HG03196 (cell line): Measurements from ENCODE around the gene EBF3.

ENCODE experiments used
- ATAC-seq: cut with Tn5 transposase; IDR thresholded peaks from one replicate; pipeline ENCODE4 v1.9.1; 2021; ENCODE audit not compliant: unreplicated experiment

EBF3 gene

GRCh38 chr10:129857242-129857960 lies 106.7 kb downstream of the EBF3 start:
- ATAC-seq: no peak

DNA sequence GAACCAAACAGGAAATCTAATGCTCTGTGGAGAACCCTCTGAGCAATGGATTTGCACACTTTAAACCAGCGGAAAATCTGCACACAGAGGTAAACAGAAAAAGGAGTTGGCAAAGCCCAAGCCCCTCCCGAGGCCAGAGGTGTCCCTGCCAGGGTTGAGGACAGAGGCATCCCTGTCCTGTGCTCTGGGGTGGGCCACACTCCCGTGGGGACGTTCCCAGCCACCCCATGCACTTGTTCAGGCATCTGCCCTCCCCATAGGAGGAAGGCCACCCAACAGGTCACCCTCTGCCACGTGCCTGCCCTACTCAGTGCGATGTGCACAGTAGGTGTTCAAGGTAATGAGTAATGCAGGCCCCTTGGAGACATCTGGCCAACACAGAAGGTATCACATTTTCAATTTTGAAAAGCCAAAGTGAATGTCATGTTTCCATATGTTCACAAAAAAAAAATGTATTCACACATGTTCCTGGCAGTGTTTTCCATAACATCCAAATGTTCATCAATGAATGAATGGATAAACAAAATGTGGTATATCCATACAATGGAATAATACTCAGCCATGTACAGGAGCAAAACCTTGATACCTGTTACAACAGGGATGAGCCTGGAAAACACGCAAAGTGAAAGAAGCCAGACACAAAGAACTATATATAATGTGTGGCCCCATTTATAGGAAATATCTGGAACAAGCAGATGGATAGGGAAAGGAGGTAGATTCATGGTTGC lies 108.1 kb downstream of the EBF3 start:
- ATAC-seq: no peak

DNA sequence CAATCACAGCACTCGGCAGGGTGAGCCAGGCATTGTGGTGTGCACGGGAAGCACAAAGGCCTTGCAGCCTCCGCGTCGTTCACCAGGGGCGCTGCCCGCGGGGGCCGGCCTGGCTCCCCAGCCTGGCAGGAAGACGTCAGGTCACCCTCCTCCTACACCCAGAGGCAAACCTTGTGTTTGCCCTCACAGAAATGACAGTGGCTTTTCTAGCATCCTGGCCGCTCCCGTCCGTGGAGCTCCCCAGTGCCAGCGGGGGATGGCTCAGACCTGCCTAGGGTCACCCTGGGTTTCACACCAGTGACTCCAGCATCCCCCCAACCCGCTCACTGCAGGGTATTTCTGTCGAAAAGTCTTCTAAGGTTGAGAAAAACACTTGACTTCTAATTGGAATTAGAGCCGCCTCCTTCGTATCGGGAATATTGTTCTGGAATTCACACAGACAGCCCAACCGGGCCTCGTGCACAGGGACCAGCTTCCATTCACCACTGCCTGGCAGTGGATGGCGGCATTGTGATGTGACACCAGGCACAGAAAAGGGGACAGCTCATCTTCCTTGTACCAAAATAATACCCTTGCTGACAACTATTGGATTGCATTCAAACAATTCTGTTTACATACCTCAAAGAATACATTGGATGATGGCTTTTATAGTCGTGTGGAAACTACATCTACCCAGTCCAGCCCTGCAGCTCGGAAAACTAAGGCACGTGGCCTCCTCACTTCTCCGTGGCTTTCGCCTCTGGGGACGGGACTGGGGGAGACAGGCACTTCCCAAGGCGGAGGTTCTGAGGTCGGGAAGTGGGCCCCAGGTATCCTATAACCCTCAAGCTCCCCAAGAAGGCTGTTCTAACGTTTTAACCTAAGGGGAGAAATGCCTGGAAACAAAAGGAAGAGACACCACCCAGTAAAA lies 109.0 kb downstream of the EBF3 start:
- ATAC-seq: no peak

DNA sequence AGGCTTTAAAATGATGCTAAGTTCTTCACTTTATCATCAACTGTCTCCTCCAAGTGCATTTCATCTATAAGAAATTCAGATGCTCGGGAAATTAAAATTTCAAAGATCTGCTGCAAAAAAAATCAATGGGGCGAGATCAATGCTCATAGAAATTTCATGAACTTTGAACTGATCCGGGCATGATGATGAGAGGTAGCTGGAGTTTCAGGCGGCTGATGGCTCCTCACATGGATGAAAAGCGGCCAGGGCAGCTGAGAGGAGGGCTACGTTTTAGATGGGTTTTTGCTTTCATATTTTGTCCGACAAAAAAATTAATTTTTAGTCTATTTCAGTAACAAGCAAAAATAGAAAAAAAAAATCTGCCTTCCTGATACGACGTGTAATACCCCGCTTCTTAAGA lies 109.9 kb downstream of the EBF3 start:
- ATAC-seq: no peak

DNA sequence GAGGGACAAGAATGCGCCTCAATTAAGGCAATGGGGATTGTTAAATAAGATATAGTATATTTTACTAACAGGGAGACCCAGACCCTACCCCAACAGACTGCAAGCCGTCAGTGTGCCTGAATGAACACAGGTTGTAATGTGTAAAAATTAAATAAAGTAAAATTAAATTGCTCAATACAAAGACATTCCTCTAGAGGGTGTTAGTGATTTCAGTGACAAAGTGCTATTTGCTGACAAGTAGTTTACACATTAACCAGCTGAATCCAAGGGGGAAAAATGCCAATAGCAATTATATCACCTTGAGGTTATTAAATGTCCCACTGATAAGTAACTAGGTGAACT lies 110.5 kb downstream of the EBF3 start:
- ATAC-seq: no peak

DNA sequence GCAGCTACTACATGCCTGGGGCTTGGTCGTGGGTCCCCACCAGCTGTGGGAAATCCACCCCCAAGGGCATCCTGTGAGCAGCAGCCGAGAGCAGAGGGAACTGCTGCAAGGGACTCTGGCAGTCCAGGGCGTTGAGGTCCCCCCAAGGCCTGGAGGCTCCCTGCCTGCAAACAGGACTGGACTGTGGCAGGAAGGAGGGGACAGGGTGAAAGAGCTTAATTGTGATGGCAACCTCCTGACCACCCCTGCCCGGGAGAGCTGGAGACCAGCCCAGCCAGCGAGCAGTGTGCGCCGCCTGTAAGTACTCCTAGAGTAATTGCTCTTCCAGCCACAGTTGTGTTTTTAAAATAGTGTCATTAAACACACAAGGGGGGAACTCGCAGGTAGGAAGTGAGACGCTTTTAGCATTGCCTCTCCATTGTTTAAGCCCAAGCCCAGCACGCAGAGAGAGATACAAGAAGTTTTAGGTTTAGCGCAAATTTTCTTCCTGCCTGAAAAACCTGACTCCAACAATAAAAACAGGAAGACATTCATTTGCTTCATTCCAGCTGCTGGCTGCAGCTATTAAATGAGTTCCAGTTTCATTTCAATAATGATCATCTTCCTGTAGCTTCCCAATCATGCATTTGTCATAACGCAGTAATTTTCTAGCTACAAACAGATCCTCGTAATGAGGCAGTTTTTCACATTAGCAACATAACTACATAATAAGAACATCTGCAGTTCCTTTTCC lies 111.1 kb downstream of the EBF3 start:
- no peak for ATAC-seq

DNA sequence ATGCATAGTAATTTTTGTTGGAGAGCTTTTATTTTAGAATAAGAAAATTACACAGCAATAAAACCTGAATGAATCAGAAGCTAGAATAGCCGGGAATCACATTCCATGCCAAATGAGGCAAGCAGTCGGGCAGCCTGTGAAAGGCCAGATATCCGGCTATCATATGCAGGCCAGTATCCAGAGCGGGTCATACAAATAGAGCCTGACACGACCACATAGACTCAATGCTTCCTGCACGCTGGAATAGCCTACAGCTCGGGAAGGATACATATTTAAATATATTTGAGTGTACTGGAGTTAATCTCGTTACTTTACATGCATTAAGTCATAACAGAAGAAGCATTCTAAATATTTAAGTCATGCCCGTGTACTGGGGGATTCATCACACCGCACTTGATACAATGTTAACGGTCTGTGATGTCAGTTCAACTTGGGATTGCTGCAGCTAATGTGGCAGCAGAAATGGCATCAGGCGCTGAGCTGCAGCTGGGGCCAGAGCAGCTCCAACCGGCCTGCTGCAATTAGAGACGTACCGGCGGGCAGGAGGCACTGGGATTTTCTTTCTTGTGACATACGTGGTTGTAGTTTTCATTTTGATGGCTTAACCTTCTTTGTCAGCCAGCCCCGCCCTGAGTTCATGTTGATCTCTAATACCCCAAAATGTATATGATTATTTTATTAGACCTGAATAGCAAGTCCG lies 112.0 kb downstream of the EBF3 start:
- no peak for ATAC-seq

GRCh38 chr10:129850790-129851189 lies 113.3 kb downstream of the EBF3 start:
- no peak for ATAC-seq

GRCh38 chr10:129850316-129850715 lies 113.8 kb downstream of the EBF3 start:
- ATAC-seq: no peak

- ATAC-seq: no peak
Observed at GRCh38 chr10:129849853-129850252, 114.2 kb downstream of the EBF3 start.

DNA sequence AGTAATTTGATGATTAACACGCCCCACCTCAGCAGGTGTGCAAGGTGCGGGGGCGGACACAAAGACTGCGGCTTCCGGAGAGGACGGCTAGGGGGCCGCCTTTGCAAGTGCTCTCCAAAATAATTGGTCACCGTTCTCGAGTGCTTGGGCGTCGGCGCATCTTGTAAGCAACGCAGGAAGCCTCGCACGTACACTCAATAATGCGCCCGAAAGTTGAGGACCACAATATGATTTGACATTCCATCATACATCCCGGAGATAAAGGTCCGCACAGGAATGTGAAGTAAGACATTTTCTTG lies 114.7 kb downstream of the EBF3 start:
- ATAC-seq: no peak

GRCh38 chr10:129848696-129849451 lies 115.2 kb downstream of the EBF3 start:
- ATAC-seq: no peak

DNA sequence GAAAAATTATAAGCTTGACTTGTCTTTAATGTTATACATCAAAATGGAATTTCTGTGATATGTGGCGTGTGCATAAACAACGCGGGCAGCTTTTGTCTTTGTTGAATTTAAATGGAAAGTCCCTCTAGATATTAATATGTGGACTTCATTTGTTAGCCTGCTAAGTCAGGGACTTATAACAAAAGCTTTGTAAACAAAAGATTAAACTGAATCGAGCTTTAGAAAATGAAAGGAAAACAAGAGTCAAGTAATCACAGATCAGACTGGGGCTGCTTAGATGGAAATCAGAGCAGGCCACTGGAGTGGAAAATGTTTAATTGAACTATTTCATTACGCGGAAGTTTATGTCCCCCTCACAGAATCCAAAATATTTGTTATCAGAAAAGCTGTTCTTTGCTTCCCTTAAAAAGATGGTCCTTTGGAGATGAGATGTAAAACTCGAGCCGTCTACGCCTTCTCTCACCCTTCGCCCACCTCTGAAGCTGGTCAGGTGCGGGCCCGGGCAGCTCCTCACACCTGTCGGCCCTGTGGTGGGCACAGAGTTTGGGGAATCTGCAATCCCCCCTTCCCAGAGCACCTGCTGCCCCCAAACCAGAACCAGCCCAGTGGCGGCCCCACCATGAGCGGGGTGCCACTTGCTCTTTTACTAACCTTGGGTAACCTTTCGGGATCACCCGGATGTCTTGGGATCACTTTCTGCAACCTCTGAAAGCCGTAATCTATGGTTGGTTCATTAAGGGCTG lies 116.2 kb downstream of the EBF3 start:
- no peak for ATAC-seq

DNA sequence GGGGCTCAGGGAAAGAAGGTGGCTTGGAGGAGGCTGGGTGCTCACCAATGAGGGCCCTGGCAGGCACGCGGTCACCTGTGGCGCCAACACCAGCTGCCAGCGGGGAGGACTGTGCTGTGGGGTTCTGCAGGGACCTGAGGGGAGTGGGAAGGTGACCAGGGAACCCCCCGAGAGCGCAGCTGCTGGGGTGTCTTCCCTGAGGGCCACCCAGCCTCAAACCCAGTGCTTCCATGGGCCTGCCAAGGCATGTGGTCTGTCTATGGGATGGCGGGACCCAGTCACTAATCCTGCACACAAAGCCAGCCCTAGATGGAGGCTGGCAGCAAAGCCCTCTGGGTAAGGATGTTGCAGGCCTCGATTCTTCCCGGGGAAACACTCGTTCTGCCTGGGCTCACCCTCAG lies 117.1 kb downstream of the EBF3 start:
- ATAC-seq: no peak

DNA sequence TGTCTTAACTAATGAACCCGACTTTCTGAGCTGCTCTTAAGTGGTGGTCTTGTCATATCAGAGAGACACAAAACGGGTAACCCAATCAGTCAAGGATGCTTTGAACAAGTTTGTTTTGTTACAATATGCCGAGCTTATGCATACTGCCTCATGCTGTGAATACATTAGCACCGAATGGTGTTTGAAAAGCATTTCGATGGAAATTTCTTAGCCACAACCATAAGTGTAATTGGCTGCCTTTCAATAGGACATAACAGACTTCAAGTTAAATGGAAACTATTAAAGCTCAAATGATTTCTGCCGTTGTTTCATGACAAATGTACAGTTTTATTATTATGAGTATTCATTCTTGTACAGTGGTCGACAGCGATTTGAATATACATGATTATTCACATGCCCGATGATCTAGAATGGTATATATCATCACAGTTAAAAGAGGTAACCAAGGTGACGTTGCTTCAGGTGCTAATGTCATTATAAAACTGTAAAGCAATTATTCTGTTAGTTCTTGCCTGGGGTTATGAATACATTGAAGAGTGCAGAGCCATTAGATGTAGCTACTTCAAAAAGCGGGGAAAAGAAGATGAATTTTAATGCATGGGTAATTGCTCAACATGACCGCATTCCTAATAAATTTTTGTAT lies 118.8 kb downstream of the EBF3 start:
- ATAC-seq: no peak

DNA sequence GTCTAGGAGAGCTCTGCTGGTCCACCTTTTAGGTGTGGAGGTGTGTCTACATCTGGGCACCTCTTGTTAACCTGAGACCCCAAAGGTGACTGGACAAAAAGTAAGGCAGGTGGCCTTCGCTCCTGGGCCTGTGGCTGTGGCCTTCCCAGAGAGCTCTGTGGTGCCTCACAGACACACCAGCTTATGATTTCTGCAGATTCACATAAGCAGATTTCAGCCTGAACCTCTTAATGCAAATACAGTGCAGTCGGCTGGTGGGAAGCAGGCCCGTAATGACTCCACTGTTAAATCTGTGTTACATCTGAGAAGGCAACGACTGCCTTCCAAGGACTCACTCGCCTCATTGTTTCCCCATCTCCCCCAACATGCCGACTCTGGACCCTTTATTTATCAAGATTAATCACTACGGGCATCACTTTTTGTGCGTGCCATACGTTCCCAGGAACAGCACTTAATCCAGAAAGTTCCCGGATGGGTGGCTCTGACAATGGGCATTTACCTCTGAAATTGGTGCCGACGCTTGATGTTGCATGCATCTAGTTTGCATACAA lies 119.8 kb downstream of the EBF3 start:
- ATAC-seq: no peak

- ATAC-seq: no peak
Observed at GRCh38 chr10:129843702-129844101, 120.4 kb downstream of the EBF3 start.

DNA sequence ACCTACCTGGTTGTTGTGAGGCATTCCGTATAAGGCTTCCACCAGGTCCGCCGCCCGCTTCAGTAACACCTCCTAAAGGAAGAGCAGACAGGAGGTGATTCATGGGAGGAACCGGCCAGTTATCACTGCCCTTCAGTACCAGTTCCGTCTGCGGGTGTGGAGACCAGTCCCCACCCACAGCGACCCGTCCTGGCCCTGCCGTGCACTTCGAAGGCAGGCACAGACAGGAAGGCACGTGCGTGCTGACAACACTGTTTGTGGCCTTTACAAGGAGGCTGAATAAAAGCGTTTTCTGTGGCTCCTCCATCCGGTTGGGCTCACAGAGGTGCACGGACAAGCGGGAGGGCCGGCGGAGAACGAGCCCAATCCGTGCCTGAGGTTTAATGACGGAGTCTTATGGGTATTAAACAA lies 120.9 kb downstream of the EBF3 start:
- ATAC-seq: no peak
